WTC11 (cell line): ENCODE results near the gene APBB1. TPM values are rescaled to one million over a fixed set of nuclear protein-coding genes. Genes with fewer than 3 reads are reported as not detected.

Experiments used
- ATAC-seq: fragments of 200-7000 bp; cut with Tn5 transposase; 2 replicates; pipeline ENCODE4 v1.10.0; 2021; ENCODE audit warnings: mild to moderate bottlenecking, moderate library complexity
- CTCF ChIA-PET: fragments of 300-600 bp; sonication (Branson Sonifier 250); formaldehyde crosslinking; loops from one replicate; lab custom pipeline; 2021; ENCODE audit warnings: antibody characterized with exemption; lab: Charles Lee
- POLR2A ChIA-PET: fragments of 350-600 bp; sonication (Branson Sonifier 250); formaldehyde crosslinking; loops from one replicate; lab custom pipeline; 2021; ENCODE audit warnings: antibody characterized with exemption; lab: Charles Lee
- DNase-seq: peaks from one replicate; pipeline ENCODE4 v3.0.0; 2021; ENCODE audit warnings: low spot score
- H3K27ac Mint-ChIP-seq: 2 replicates; pipeline ENCODE4 v1.8.0; 2021; ENCODE audit warnings: mixed read lengths
- H3K27me3 Mint-ChIP-seq: 2 replicates; pipeline ENCODE4 v1.8.0; 2021; ENCODE audit warnings: low read depth, mild to moderate bottlenecking, moderate library complexity, mixed read lengths
- H3K36me3 Mint-ChIP-seq: 2 replicates; pipeline ENCODE4 v1.8.0; 2021; ENCODE audit warnings: mixed read lengths
- H3K4me1 Mint-ChIP-seq: 2 replicates; pipeline ENCODE4 v1.8.0; 2022; ENCODE audit warnings: mixed read lengths
- H3K4me3 Mint-ChIP-seq: 2 replicates; pipeline ENCODE4 v1.8.0; 2021; ENCODE audit warnings: mild to moderate bottlenecking, moderate library complexity, mixed read lengths
- H3K9me3 Mint-ChIP-seq: 2 replicates; pipeline ENCODE4 v1.8.0; 2021; ENCODE audit warnings: mixed read lengths
- ATF3 ChIP-seq: sonication (generic); formaldehyde crosslinking; conservative IDR thresholded peaks from 2 replicates; pipeline ENCODE4 v1.8.1; 2022; ENCODE audit warnings: mild to moderate bottlenecking, missing genetic modification reagents
- CREB1 ChIP-seq: sonication (generic); formaldehyde crosslinking; IDR thresholded peaks from 2 replicates; pipeline ENCODE4 v1.8.0; 2023; ENCODE audit warnings: mild to moderate bottlenecking, missing genetic modification reagents
- CTCF ChIP-seq: fragments of 200-600 bp; IDR thresholded peaks from 2 replicates; pipeline ENCODE4 v1.8.0; 2022; ENCODE audit warnings: antibody characterized with exemption
- E2F4 ChIP-seq: sonication (generic); formaldehyde crosslinking; IDR thresholded peaks from 2 replicates; pipeline ENCODE4 v1.8.1; 2022; ENCODE audit warnings: low read depth, mild to moderate bottlenecking, moderate library complexity, missing genetic modification reagents, borderline replicate concordance
- ESRRA ChIP-seq: sonication (generic); formaldehyde crosslinking; IDR thresholded peaks from 2 replicates; pipeline ENCODE4 v1.8.1; 2022; ENCODE audit warnings: mild to moderate bottlenecking, missing genetic modification reagents, borderline replicate concordance
- FOXK1 ChIP-seq: sonication (generic); formaldehyde crosslinking; IDR thresholded peaks from 2 replicates; pipeline ENCODE4 v1.8.0; 2022; ENCODE audit warnings: mild to moderate bottlenecking, moderate library complexity, missing genetic modification reagents
- FOXP1 ChIP-seq: sonication (generic); formaldehyde crosslinking; IDR thresholded peaks from 2 replicates; pipeline ENCODE4 v1.8.0; 2022; ENCODE audit warnings: missing genetic modification reagents, mild to moderate bottlenecking, moderate library complexity, borderline replicate concordance
- GABPB1 ChIP-seq: sonication (generic); formaldehyde crosslinking; IDR thresholded peaks from 2 replicates; pipeline ENCODE4 v1.8.1; 2023; ENCODE audit warnings: mild to moderate bottlenecking, missing genetic modification reagents
- MAX ChIP-seq: sonication (generic); formaldehyde crosslinking; IDR thresholded peaks from 2 replicates; pipeline ENCODE4 v1.8.0; 2022; ENCODE audit warnings: mild to moderate bottlenecking, missing genetic modification reagents
- OVOL2 ChIP-seq: fragments of 250-450 bp; sonication (Bioruptor Pico); IDR thresholded peaks from 2 replicates; pipeline ENCODE4 v1.9.0; 2021; ENCODE audit warnings: mild to moderate bottlenecking, borderline replicate concordance
- PRRX2 ChIP-seq: fragments of 250-450 bp; sonication (Bioruptor Pico); IDR thresholded peaks from 2 replicates; pipeline ENCODE4 v1.8.0; 2021; ENCODE audit warnings: mild to moderate bottlenecking
- SMAD4 ChIP-seq: sonication (generic); formaldehyde crosslinking; IDR thresholded peaks from 2 replicates; pipeline ENCODE4 v1.8.0; 2022; ENCODE audit warnings: mild to moderate bottlenecking, missing genetic modification reagents
- TCF7 ChIP-seq: sonication (generic); formaldehyde crosslinking; IDR thresholded peaks from 2 replicates; pipeline ENCODE4 v1.8.0; 2022; ENCODE audit warnings: mild to moderate bottlenecking, low read depth, missing genetic modification reagents, moderate library complexity
- USF1 ChIP-seq: sonication (generic); formaldehyde crosslinking; IDR thresholded peaks from 2 replicates; pipeline ENCODE4 v1.8.0; 2022; ENCODE audit warnings: mild to moderate bottlenecking, missing genetic modification reagents
- ZNF138 ChIP-seq: sonication (generic); formaldehyde crosslinking; conservative IDR thresholded peaks from 2 replicates; pipeline ENCODE4 v1.8.1; 2022; ENCODE audit warnings: mild to moderate bottlenecking, moderate library complexity, missing genetic modification reagents
- ZNF396 ChIP-seq: fragments of 250-450 bp; sonication (Bioruptor Pico); IDR thresholded peaks from 2 replicates; pipeline ENCODE4 v1.8.0; 2021; ENCODE audit warnings: mild to moderate bottlenecking, moderate library complexity, borderline replicate concordance
- ZNF416 ChIP-seq: fragments of 250-450 bp; sonication (Bioruptor Pico); IDR thresholded peaks from 2 replicates; pipeline ENCODE4 v1.9.0; 2021; ENCODE audit warnings: mild to moderate bottlenecking, inconsistent platforms
- total RNA-seq: library from RNA; stranded (reverse); gene quantifications from 3 replicates; pipeline ENCODE4 v1.2.3, GENCODE V29; 2021
- TF ChIP-seq, protein P1 (sequence below): sonication (generic); formaldehyde crosslinking; IDR thresholded peaks from 2 replicates; pipeline ENCODE4 v1.8.0; 2022; ENCODE audit warnings: mild to moderate bottlenecking, missing genetic modification reagents
- TF ChIP-seq, protein P2 (sequence below): sonication (generic); formaldehyde crosslinking; IDR thresholded peaks from 2 replicates; pipeline ENCODE4 v1.8.1; 2022; ENCODE audit warnings: mild to moderate bottlenecking, moderate library complexity, missing genetic modification reagents
- TF ChIP-seq, protein P3 (sequence below): fragments of 250-450 bp; sonication (Bioruptor Pico); conservative IDR thresholded peaks from 2 replicates; pipeline ENCODE4 v1.9.0; 2021; ENCODE audit warnings: mild to moderate bottlenecking

Gene APBB1
- total RNA-seq, 1 experiment from 2014 or later, result 32.1 TPM

- DNase-seq (no peak), ATAC-seq (no peak)
- TF ChIP-seq CREB1 (no peak), ZNF396 (no peak), ATF3 (CRISPR knock-in tag) (no peak), ZNF416 (CRISPR knock-in tag) (no peak), USF1 (CRISPR knock-in tag) (no peak), TCF7 (CRISPR knock-in tag) (no peak), GABPB1 (CRISPR knock-in tag) (no peak), SMAD4 (CRISPR knock-in tag) (no peak), ESRRA (CRISPR knock-in tag) (no peak), ZNF138 (CRISPR knock-in tag) (no peak), FOXP1 (CRISPR knock-in tag) (no peak), PRRX2 (CRISPR knock-in tag) (no peak), FOXK1 (CRISPR knock-in tag) (no peak), MAX (CRISPR knock-in tag) (no peak), OVOL2 (no peak), E2F4 (no peak)
- TF ChIP-seq, protein P1, sequence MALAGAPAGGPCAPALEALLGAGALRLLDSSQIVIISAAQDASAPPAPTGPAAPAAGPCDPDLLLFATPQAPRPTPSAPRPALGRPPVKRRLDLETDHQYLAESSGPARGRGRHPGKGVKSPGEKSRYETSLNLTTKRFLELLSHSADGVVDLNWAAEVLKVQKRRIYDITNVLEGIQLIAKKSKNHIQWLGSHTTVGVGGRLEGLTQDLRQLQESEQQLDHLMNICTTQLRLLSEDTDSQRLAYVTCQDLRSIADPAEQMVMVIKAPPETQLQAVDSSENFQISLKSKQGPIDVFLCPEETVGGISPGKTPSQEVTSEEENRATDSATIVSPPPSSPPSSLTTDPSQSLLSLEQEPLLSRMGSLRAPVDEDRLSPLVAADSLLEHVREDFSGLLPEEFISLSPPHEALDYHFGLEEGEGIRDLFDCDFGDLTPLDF (CRISPR knock-in tag), result no peak
- TF ChIP-seq, protein P2, sequence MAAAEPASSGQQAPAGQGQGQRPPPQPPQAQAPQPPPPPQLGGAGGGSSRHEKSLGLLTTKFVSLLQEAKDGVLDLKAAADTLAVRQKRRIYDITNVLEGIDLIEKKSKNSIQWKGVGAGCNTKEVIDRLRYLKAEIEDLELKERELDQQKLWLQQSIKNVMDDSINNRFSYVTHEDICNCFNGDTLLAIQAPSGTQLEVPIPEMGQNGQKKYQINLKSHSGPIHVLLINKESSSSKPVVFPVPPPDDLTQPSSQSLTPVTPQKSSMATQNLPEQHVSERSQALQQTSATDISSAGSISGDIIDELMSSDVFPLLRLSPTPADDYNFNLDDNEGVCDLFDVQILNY (CRISPR knock-in tag), result no peak
- CTCF ChIA-PET, result interaction anchor here (0.8 to 12.2 kb wide), 2 partner anchors 64 to 70 kb away, joined by 3 to 342 read pairs; no protein-coding TSS in a partner anchor
- Mint-ChIP-seq H3K36me3 (no peaks in the 10 kb centered on the region), H3K27ac (no peak overlapping the region), H3K4me3 (no peak overlapping the region), H3K9me3 (no peaks in the 10 kb centered on the region), H3K4me1 (no peaks in the 10 kb centered on the region), H3K27me3 (no peaks in the 10 kb centered on the region)
- POLR2A ChIA-PET, result no interaction called here
Observed at GRCh38 chr11:6448574-6448973, 29.7 kb upstream of the APBB1 start.

DNA sequence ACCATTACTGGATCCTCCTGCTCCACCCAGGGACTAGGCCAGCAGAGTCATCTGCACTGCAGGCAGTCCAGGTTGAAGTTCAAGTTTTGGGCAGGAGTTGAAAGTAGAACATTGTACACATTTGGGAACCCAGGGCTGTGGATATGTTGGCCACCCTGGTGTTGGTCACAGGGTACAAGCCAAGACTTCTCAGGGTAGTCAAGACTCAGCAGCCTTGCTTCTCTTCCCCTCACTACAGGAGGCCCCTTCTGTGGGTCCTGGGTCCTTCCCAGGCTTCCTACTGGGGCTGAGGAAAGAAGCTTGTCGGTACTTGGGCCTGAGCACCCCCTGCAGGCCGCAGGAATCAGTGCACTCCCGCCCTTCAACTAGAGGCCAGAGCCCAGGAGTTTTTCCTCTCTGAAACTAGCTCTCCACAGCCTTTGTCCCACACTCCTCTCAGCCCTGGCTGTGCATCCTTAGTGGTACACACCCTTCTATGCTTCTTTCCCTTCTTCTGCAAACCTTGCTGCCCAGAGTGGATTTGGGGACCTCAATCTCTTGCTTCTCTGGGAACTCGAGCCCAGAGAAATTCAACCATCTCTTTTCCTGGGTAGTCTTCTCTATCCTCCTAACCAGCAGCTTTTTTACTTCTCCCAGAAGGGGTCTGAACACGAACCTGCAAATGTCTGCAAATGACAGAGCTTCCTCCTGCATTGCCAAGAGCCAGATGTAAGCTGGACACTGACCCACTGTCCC is 24.5 kb upstream of the APBB1 start:
- Mint-ChIP-seq H3K4me3 (no peak overlapping the region), H3K27me3 (no peaks in the 10 kb centered on the region)

More for the DNA sequence above, 24.5 kb upstream of the APBB1 start:
- POLR2A ChIA-PET, result interaction anchor here (1.0 to 1.2 kb wide), 3 partner anchors 24 to 64 kb away, joined by 3 read pairs; partner anchors contain the start of gene APBB1
- TF ChIP-seq, protein P3, sequence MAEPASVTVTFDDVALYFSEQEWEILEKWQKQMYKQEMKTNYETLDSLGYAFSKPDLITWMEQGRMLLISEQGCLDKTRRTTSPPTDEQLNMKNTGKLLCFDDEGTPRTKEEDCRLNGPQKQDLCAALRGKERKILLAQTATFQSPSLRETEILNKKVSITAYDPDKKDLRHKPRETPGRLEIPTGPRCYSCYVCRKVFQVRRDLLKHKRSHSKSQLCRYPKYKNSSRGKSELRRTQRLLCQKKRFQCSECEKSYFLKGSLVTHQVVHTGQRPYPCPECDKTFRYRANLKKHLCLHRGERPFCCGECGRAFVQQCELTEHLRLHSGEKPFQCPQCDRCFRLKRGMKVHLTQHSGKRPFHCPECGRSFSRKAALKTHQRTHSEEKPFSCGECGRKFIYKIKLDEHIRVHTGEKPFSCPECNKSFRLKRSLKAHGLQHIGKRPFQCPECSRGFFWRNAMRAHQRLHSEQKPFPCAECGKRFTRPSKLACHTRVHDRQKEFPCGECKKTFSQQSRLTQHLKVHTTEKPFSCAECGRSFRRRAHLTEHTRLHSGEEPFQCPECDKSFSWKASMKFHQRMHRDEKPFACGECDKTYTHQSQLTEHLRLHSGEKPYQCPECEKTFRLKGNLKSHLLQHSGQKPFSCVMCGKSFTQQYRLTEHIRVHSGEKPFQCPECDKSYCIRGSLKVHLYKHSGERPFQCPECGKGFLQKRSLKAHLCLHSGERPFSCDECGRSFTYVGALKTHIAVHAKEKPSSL (CRISPR knock-in tag), result no peak
- peak; percentile 80 for TF ChIP-seq CTCF
- Mint-ChIP-seq H3K36me3 (no peaks in the 10 kb centered on the region), H3K9me3 (no peaks in the 10 kb centered on the region), H3K4me1 (no peaks in the 10 kb centered on the region), H3K27ac (no peak overlapping the region)
- peak; percentile 68 for DNase-seq
- CTCF ChIA-PET, result interaction anchor here (0.6 to 12.2 kb wide), 61 partner anchors 9 to 312 kb away, joined by 3 to 342 read pairs (median 5); partner anchors contain the start of genes APBB1, ARFIP2, DNHD1 and FHIP1B
- peak; percentile 90 for ATAC-seq
